Esophagus muscularis mucosa (tissue), 4 donors: ENCODE measurements around the gene SBK3.

Experiments
- EP300 ChIP-seq: sonication (generic); formaldehyde crosslinking; IDR thresholded peaks from one replicate; pipeline ENCODE4 v1.6.1; 2017; ENCODE audit warnings: antibody characterized with exemption
- POLR2A ChIP-seq: fragments of 450-650 bp; IDR thresholded peaks from one replicate; pipeline ENCODE4 v1.6.1; 2017; ENCODE audit warnings: antibody characterized with exemption, moderate library complexity, mild to moderate bottlenecking, low read depth
- POLR2AphosphoS5 ChIP-seq, 2 donors: sonication (generic); formaldehyde crosslinking; IDR thresholded peaks; one replicate each; pipeline ENCODE4 v1.6.1; 2017; ENCODE audit warnings: antibody characterized with exemption in 2 of 2
- TF ChIP-seq, protein P1 (sequence below), 3 experiments: fragments of 200-600 bp in 2 of 3; fragments of 450-650 bp in 1 of 3; sonication (generic) in 2 of 3; IDR thresholded peaks; one replicate each; pipeline ENCODE4 v1.5.1; 2017 to 2019; ENCODE audit warnings: antibody characterized with exemption in 3 of 3, mild to moderate bottlenecking in 2 of 3, moderate library complexity in 1 of 3

- TF ChIP-seq, protein P1, sequence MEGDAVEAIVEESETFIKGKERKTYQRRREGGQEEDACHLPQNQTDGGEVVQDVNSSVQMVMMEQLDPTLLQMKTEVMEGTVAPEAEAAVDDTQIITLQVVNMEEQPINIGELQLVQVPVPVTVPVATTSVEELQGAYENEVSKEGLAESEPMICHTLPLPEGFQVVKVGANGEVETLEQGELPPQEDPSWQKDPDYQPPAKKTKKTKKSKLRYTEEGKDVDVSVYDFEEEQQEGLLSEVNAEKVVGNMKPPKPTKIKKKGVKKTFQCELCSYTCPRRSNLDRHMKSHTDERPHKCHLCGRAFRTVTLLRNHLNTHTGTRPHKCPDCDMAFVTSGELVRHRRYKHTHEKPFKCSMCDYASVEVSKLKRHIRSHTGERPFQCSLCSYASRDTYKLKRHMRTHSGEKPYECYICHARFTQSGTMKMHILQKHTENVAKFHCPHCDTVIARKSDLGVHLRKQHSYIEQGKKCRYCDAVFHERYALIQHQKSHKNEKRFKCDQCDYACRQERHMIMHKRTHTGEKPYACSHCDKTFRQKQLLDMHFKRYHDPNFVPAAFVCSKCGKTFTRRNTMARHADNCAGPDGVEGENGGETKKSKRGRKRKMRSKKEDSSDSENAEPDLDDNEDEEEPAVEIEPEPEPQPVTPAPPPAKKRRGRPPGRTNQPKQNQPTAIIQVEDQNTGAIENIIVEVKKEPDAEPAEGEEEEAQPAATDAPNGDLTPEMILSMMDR (IDR thresholded peaks at IDR 0.05) = no peak
- no peak for TF ChIP-seq EP300
- TF ChIP-seq POLR2A = no peak
- TF ChIP-seq POLR2AphosphoS5 (IDR thresholded peaks at IDR 0.05) = no peak
Observed at GRCh38 chr19:55535173-55535964, 10.0 kb downstream of the SBK3 start.
